ENCODE data around the gene ZNF281. TPM values are rescaled to one million over a fixed set of nuclear protein-coding genes. Genes with fewer than 3 reads are reported as not detected.
A peak's percentile ranks its signal among the peaks of the same experiment; 100 is the strongest.
"Not testable (repeated sequence)": the region's sequence is repeated elsewhere in the genome, so short reads cannot be mapped to it uniquely, and the experiment has no call there.

Gene ZNF281
- polyA plus RNA-seq, 2 donors, result 1.3 to 1.5 TPM

- Histone ChIP-seq H3K27ac (ENCODE audit: low read depth in 2 of 2, low read length in 1 of 2) (no peak overlapping the region), H3K4me3 (ENCODE audit: low read depth in 1 of 2, low read length in 2 of 2) (no peak overlapping the region), H3K36me3 (ENCODE audit: control insufficient read depth in 2 of 2, insufficient read depth in 2 of 2, low read length in 1 of 2) (no peaks in the 10 kb centered on the region), H3K9me3 (ENCODE audit: control insufficient read depth in 2 of 2, insufficient read depth in 1 of 2, low read depth in 1 of 2, low read length in 1 of 2) (no peaks in the 10 kb centered on the region), H3K4me1 (ENCODE audit: control insufficient read depth in 2 of 2, insufficient read depth in 2 of 2, low read length in 1 of 2) (no peaks in the 10 kb centered on the region), H3K27me3 (ENCODE audit: control insufficient read depth in 1 of 2, insufficient read depth in 2 of 2, low read length in 2 of 2) (no peaks in the 10 kb centered on the region)
- 93% methylated on average over 4 of the region's 4 CpGs for WGBS, 2 donors
Observed at GRCh38 chr1:200414657-200415056, 4.8 kb upstream of the ZNF281 start.

GRCh38 chr1:200413766-200414165 is 3.9 kb upstream of the ZNF281 start:
- WGBS, 2 donors, result 67 to 86% methylated on average over 11 of the region's 11 CpGs
- H3K36me3 ChIP-seq (ENCODE audit: control insufficient read depth in 2 of 2, insufficient read depth in 2 of 2, low read length in 1 of 2); H3K27me3 ChIP-seq (ENCODE audit: control insufficient read depth in 1 of 2, insufficient read depth in 2 of 2, low read length in 2 of 2); H3K4me1 ChIP-seq (ENCODE audit: control insufficient read depth in 2 of 2, insufficient read depth in 2 of 2, low read length in 1 of 2); H3K9me3 ChIP-seq (ENCODE audit: control insufficient read depth in 2 of 2, insufficient read depth in 1 of 2, low read depth in 1 of 2, low read length in 1 of 2); H3K4me3 ChIP-seq (ENCODE audit: low read depth in 1 of 2, low read length in 2 of 2); H3K27ac ChIP-seq (ENCODE audit: low read depth in 2 of 2, low read length in 1 of 2): not testable (repeated sequence)

- Histone ChIP-seq H3K9me3 (ENCODE audit: control insufficient read depth in 2 of 2, insufficient read depth in 1 of 2, low read depth in 1 of 2, low read length in 1 of 2) (no peaks in the 10 kb centered on the region), H3K4me3 (ENCODE audit: low read depth in 1 of 2, low read length in 2 of 2) (no peak overlapping the region), H3K36me3 (ENCODE audit: control insufficient read depth in 2 of 2, insufficient read depth in 2 of 2, low read length in 1 of 2) (no peaks in the 10 kb centered on the region), H3K27me3 (ENCODE audit: control insufficient read depth in 1 of 2, insufficient read depth in 2 of 2, low read length in 2 of 2) (no peaks in the 10 kb centered on the region), H3K27ac (ENCODE audit: low read depth in 2 of 2, low read length in 1 of 2) (no peak overlapping the region), H3K4me1 (ENCODE audit: control insufficient read depth in 2 of 2, insufficient read depth in 2 of 2, low read length in 1 of 2) (peaks cover 2 to 5% of the 10 kb centered on the region in 2 donors)
- 58 to 62% methylated on average over 20 of the region's 20 CpGs for WGBS, 2 donors
Observed at GRCh38 chr1:200411406-200412257, 1.8 kb upstream of the ZNF281 start.

- Histone ChIP-seq H3K36me3 (ENCODE audit: control insufficient read depth in 2 of 2, insufficient read depth in 2 of 2, low read length in 1 of 2) (no peaks in the 10 kb centered on the region), H3K4me3 (ENCODE audit: low read depth in 1 of 2, low read length in 2 of 2) (peak overlapping the region in 1 of 2 donors; percentile 67), H3K9me3 (ENCODE audit: control insufficient read depth in 2 of 2, insufficient read depth in 1 of 2, low read depth in 1 of 2, low read length in 1 of 2) (no peaks in the 10 kb centered on the region), H3K4me1 (ENCODE audit: control insufficient read depth in 2 of 2, insufficient read depth in 2 of 2, low read length in 1 of 2) (peaks cover 2 to 5% of the 10 kb centered on the region in 2 donors), H3K27me3 (ENCODE audit: control insufficient read depth in 1 of 2, insufficient read depth in 2 of 2, low read length in 2 of 2) (no peaks in the 10 kb centered on the region), H3K27ac (ENCODE audit: low read depth in 2 of 2, low read length in 1 of 2) (no peak overlapping the region)
- WGBS, 2 donors, result 5 to 7% methylated on average over 8 of the region's 8 CpGs
Observed at GRCh38 chr1:200410566-200410878, 686 bp upstream of the ZNF281 start.

- Histone ChIP-seq H3K27me3 (ENCODE audit: control insufficient read depth in 1 of 2, insufficient read depth in 2 of 2, low read length in 2 of 2) (no peaks in the 10 kb centered on the region), H3K9me3 (ENCODE audit: control insufficient read depth in 2 of 2, insufficient read depth in 1 of 2, low read depth in 1 of 2, low read length in 1 of 2) (no peaks in the 10 kb centered on the region), H3K36me3 (ENCODE audit: control insufficient read depth in 2 of 2, insufficient read depth in 2 of 2, low read length in 1 of 2) (no peaks in the 10 kb centered on the region), H3K4me3 (ENCODE audit: low read depth in 1 of 2, low read length in 2 of 2) (peak overlapping the region; percentile 67 to 99), H3K4me1 (ENCODE audit: control insufficient read depth in 2 of 2, insufficient read depth in 2 of 2, low read length in 1 of 2) (peaks cover 2 to 5% of the 10 kb centered on the region in 2 donors), H3K27ac (ENCODE audit: low read depth in 2 of 2, low read length in 1 of 2) (peak overlapping the region; percentile 75 to 79)
- 1 to 2% methylated on average over 30 to 41 of the region's 41 CpGs for WGBS, 2 donors
Observed at GRCh38 chr1:200409203-200409760, 554 bp downstream of the ZNF281 start.

- Histone ChIP-seq H3K36me3 (ENCODE audit: control insufficient read depth in 2 of 2, insufficient read depth in 2 of 2, low read length in 1 of 2) (no peaks in the 10 kb centered on the region), H3K9me3 (ENCODE audit: control insufficient read depth in 2 of 2, insufficient read depth in 1 of 2, low read depth in 1 of 2, low read length in 1 of 2) (no peaks in the 10 kb centered on the region), H3K27me3 (ENCODE audit: control insufficient read depth in 1 of 2, insufficient read depth in 2 of 2, low read length in 2 of 2) (no peaks in the 10 kb centered on the region), H3K27ac (ENCODE audit: low read depth in 2 of 2, low read length in 1 of 2) (no peak overlapping the region), H3K4me1 (ENCODE audit: control insufficient read depth in 2 of 2, insufficient read depth in 2 of 2, low read length in 1 of 2) (peaks cover 2 to 5% of the 10 kb centered on the region in 2 donors), H3K4me3 (ENCODE audit: low read depth in 1 of 2, low read length in 2 of 2) (no peak overlapping the region)
- WGBS, 2 donors, result 93 to 95% methylated on average over 8 of the region's 8 CpGs
Observed at GRCh38 chr1:200406161-200406797, 3.6 kb downstream of the ZNF281 start.

- Histone ChIP-seq H3K36me3 (ENCODE audit: control insufficient read depth in 2 of 2, insufficient read depth in 2 of 2, low read length in 1 of 2) (no peaks in the 10 kb centered on the region), H3K4me3 (ENCODE audit: low read depth in 1 of 2, low read length in 2 of 2) (no peak overlapping the region), H3K27me3 (ENCODE audit: control insufficient read depth in 1 of 2, insufficient read depth in 2 of 2, low read length in 2 of 2) (no peaks in the 10 kb centered on the region), H3K27ac (ENCODE audit: low read depth in 2 of 2, low read length in 1 of 2) (no peak overlapping the region), H3K9me3 (ENCODE audit: control insufficient read depth in 2 of 2, insufficient read depth in 1 of 2, low read depth in 1 of 2, low read length in 1 of 2) (no peaks in the 10 kb centered on the region), H3K4me1 (ENCODE audit: control insufficient read depth in 2 of 2, insufficient read depth in 2 of 2, low read length in 1 of 2) (peaks cover 2 to 5% of the 10 kb centered on the region in 2 donors)
- 49 to 63% methylated on average over 2 of the region's 2 CpGs for WGBS, 2 donors
Observed at GRCh38 chr1:200405264-200405663, 4.6 kb downstream of the ZNF281 start.

- Histone ChIP-seq H3K36me3 (ENCODE audit: control insufficient read depth in 2 of 2, insufficient read depth in 2 of 2, low read length in 1 of 2) (no peaks in the 10 kb centered on the region), H3K27me3 (ENCODE audit: control insufficient read depth in 1 of 2, insufficient read depth in 2 of 2, low read length in 2 of 2) (no peaks in the 10 kb centered on the region), H3K27ac (ENCODE audit: low read depth in 2 of 2, low read length in 1 of 2) (no peak overlapping the region), H3K9me3 (ENCODE audit: control insufficient read depth in 2 of 2, insufficient read depth in 1 of 2, low read depth in 1 of 2, low read length in 1 of 2) (no peaks in the 10 kb centered on the region), H3K4me3 (ENCODE audit: low read depth in 1 of 2, low read length in 2 of 2) (no peak overlapping the region), H3K4me1 (ENCODE audit: control insufficient read depth in 2 of 2, insufficient read depth in 2 of 2, low read length in 1 of 2) (no peaks in the 10 kb centered on the region)
- WGBS, 2 donors, result 73 to 78% methylated on average over 1 of the region's 1 CpG
Observed at GRCh38 chr1:200401708-200402107, 8.1 kb downstream of the ZNF281 start.

GRCh38 chr1:200401263-200401662 is 8.6 kb downstream of the ZNF281 start:
- WGBS, 2 donors, result 79 to 85% methylated on average over 2 of the region's 2 CpGs
- H3K9me3 ChIP-seq (ENCODE audit: control insufficient read depth in 2 of 2, insufficient read depth in 1 of 2, low read depth in 1 of 2, low read length in 1 of 2), result no peaks in the 10 kb centered on the region

More at GRCh38 chr1:200401263-200401662, 8.6 kb downstream of the ZNF281 start:
- no peaks in the 10 kb centered on the region for H3K36me3 ChIP-seq (ENCODE audit: control insufficient read depth in 2 of 2, insufficient read depth in 2 of 2, low read length in 1 of 2)
- no peak overlapping the region for H3K4me3 ChIP-seq (ENCODE audit: low read depth in 1 of 2, low read length in 2 of 2)
- H3K4me1 ChIP-seq (ENCODE audit: control insufficient read depth in 2 of 2, insufficient read depth in 2 of 2, low read length in 1 of 2), result no peaks in the 10 kb centered on the region
- H3K27me3 ChIP-seq (ENCODE audit: control insufficient read depth in 1 of 2, insufficient read depth in 2 of 2, low read length in 2 of 2), result no peaks in the 10 kb centered on the region
- H3K27ac ChIP-seq (ENCODE audit: low read depth in 2 of 2, low read length in 1 of 2), result no peak overlapping the region

Measured in esophagus (tissue), 2 donors.